Panc1 (cell line): ENCODE measurements around the gene E2F3. TPM values are rescaled to one million over a fixed set of nuclear protein-coding genes. Genes with fewer than 3 reads are reported as not detected.

Source experiments
- ATAC-seq: fragments of 200-7000 bp; cut with Tn5 transposase; 2 replicates; pipeline ENCODE4 v1.9.1; 2020; ENCODE audit warnings: mild to moderate bottlenecking, moderate library complexity
- BruUV-seq: library from RNA; stranded (reverse); fragments of 400-500 nt; replicated peaks from 2 replicates; lab custom pipeline; 2021; lab: Mats Ljungman, UMichigan
- CTCF ChIA-PET: fragments of 300-600 bp; sonication (Branson Sonifier 250); formaldehyde crosslinking; loops from one replicate; lab custom pipeline; 2022; ENCODE audit warnings: antibody characterized with exemption; lab: Charles Lee
- POLR2A ChIA-PET: fragments of 300-600 bp; sonication (Branson Sonifier 250); formaldehyde crosslinking; loops from one replicate; lab custom pipeline; 2022; ENCODE audit warnings: antibody characterized with exemption; lab: Charles Lee
- DNase-seq: peaks from one replicate; pipeline ENCODE4 v3.0.0-alpha.2; 2010; ENCODE audit warnings: low read depth, low spot score
- H3K27ac ChIP-seq: 2 replicates; pipeline ENCODE4 v1.5.1; 2011; ENCODE audit warnings: mild to moderate bottlenecking, low read length, inconsistent platforms
- H3K27me3 ChIP-seq: fragments of 200-500 bp; sonication (Bioruptor generic); 2 replicates; pipeline ENCODE4 v1.6.0; 2014; ENCODE audit warnings: low read length, inconsistent platforms; ENCODE audit not compliant: control insufficient read depth, insufficient read depth
- H3K36me3 ChIP-seq: fragments of 200-500 bp; sonication (Bioruptor generic); 2 replicates; pipeline ENCODE4 v1.5.1; 2014; ENCODE audit warnings: inconsistent platforms, mild to moderate bottlenecking, low read length, moderate library complexity; ENCODE audit not compliant: control insufficient read depth, insufficient read depth
- H3K4me1 ChIP-seq: 2 replicates; pipeline ENCODE4 v1.5.1; 2011; ENCODE audit warnings: inconsistent platforms, mild to moderate bottlenecking, low read length, moderate library complexity; ENCODE audit not compliant: control insufficient read depth, insufficient read depth
- H3K4me3 ChIP-seq, 2 experiments: 2 replicates each; pipeline ENCODE4 v1.5.1; 2011 to 2012; ENCODE audit warnings: low read depth in 2 of 2, low read length in 2 of 2, mild to moderate bottlenecking in 2 of 2, inconsistent platforms in 1 of 2, moderate library complexity in 1 of 2
- H3K9me3 ChIP-seq: fragments of 200-500 bp; sonication (Bioruptor generic); 2 replicates; pipeline ENCODE4 v1.5.1; 2014; ENCODE audit warnings: low read depth, mild to moderate bottlenecking, inconsistent platforms, low read length, moderate library complexity; ENCODE audit not compliant: control insufficient read depth, insufficient read depth
- CTCF ChIP-seq: fragments of 450-650 bp; IDR thresholded peaks from 2 replicates; pipeline ENCODE4 v1.5.1; 2017; ENCODE audit warnings: mild to moderate bottlenecking
- POLR2AphosphoS5 ChIP-seq: IDR thresholded peaks from 2 replicates; pipeline ENCODE4 v1.6.1; 2012; ENCODE audit warnings: mild to moderate bottlenecking, low read depth, low read length, moderate library complexity
- REST ChIP-seq, 2 experiments: IDR thresholded peaks; 2 replicates each; pipeline ENCODE4 v1.6.1; 2011 to 2012; ENCODE audit warnings: low read depth in 2 of 2, control low read depth in 1 of 2, low read length in 1 of 2, mild to moderate bottlenecking in 1 of 2, moderate library complexity in 1 of 2; ENCODE audit not compliant: insufficient read depth in 1 of 2
- SIN3A ChIP-seq: IDR thresholded peaks from 2 replicates; pipeline ENCODE4 v1.6.1; 2012; ENCODE audit warnings: low read depth, mild to moderate bottlenecking, low read length, moderate library complexity, borderline replicate concordance; ENCODE audit not compliant: insufficient read depth
- TCF7L2 ChIP-seq: IDR thresholded peaks from 2 replicates; pipeline ENCODE4 v1.6.1; 2011; ENCODE audit warnings: mild to moderate bottlenecking, low read depth, low read length, inconsistent platforms
- in situ Hi-C: cut with HindIII; loops from 2 replicates; pipeline ENCODE4 v1.10.0; 2016; ENCODE audit warnings: low sequenced_read_pairs, low pct_unique_long_range_greater_than_20kb
- intact Hi-C: fragments of 100-400 bp; cut with micrococcal nuclease; formaldehyde crosslinking; loops from one replicate; pipeline ENCODE4 v1.10.0; 2022; ENCODE audit not compliant: unreplicated experiment
- total RNA-seq: library from RNA; stranded (reverse); gene quantifications from one replicate; pipeline ENCODE4 v1.2.1, GENCODE V29; 2021; ENCODE audit not compliant: unreplicated experiment

E2F3 gene
- total RNA-seq, 1 experiment from 2014 or later: 31.0 TPM

GRCh38 chr6:20497216-20498040 lies 95.7 kb downstream of the E2F3 start:
- in situ Hi-C loops: no loop called here
- Histone ChIP-seq H3K36me3 (no peaks in the 10 kb centered on the region), H3K27me3 (no peaks in the 10 kb centered on the region), H3K27ac (no peak overlapping the region), H3K9me3 (no peaks in the 10 kb centered on the region), H3K4me1 (no peaks in the 10 kb centered on the region), H3K4me3 (no peak overlapping the region)
- DNase-seq (no peak), ATAC-seq (no peak; the same call in 1 of the 2 replicates)
- CTCF ChIA-PET: interaction anchor here (0.7 kb wide), 1 partner anchor 93 kb away, joined by 3 read pairs; no protein-coding TSS in a partner anchor
- TF ChIP-seq CTCF: no peak
- no peak for TF ChIP-seq POLR2AphosphoS5
- TF ChIP-seq SIN3A: no peak
- TF ChIP-seq REST (IDR thresholded peaks at IDR 0.05; ENCODE audit: insufficient read depth in 1 of 2, low read depth in 2 of 2, low read length in 1 of 2): no peak
- no peak for TF ChIP-seq TCF7L2
- POLR2A ChIA-PET: no interaction called here
- no TSS peak for BruUV-seq
- intact Hi-C loops: no loop called here

DNA sequence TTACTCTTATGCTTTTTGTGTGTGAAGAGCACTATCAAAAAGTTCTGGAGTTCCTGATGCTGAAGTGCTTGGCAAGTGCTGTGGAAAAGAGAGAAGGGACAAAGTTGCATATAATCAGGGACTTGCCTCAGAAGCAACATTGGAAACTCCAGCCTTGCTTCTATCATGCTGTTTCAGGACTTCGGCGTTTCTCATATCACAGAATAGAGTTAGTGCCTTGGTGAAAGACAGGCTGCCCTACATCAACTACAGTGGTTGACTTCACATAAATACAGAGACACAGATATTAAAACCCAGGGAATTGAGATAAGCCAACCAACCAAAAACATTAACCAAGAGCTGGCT lies 96.3 kb downstream of the E2F3 start:
- Histone ChIP-seq H3K27me3 (no peaks in the 10 kb centered on the region), H3K9me3 (no peaks in the 10 kb centered on the region), H3K27ac (no peak overlapping the region), H3K36me3 (no peaks in the 10 kb centered on the region), H3K4me1 (no peaks in the 10 kb centered on the region), H3K4me3 (no peak overlapping the region)
- ATAC-seq (no peak), DNase-seq (no peak)
- CTCF ChIA-PET: interaction anchor here (0.7 kb wide), 1 partner anchor 93 kb away, joined by 3 read pairs; no protein-coding TSS in a partner anchor
- in situ Hi-C loops (no loop called here), intact Hi-C loops (no loop called here)
- BruUV-seq: no TSS peak
- no peak for TF ChIP-seq SIN3A
- TF ChIP-seq POLR2AphosphoS5: no peak
- TF ChIP-seq REST (IDR thresholded peaks at IDR 0.05; ENCODE audit: insufficient read depth in 1 of 2, low read depth in 2 of 2, low read length in 1 of 2): no peak
- no peak for TF ChIP-seq CTCF
- TF ChIP-seq TCF7L2: no peak
- POLR2A ChIA-PET: no interaction called here
